Caco-2 (cell line): ENCODE measurements around the gene NFIX. TPM values are rescaled to one million over a fixed set of nuclear protein-coding genes. Genes with fewer than 3 reads are reported as not detected.

Source experiments
- BruUV-seq: library from RNA; stranded (reverse); fragments of 400-500 nt; replicated peaks from 2 replicates; lab custom pipeline; 2021; lab: Mats Ljungman, UMichigan
- CTCF ChIA-PET: fragments of 300-600 bp; sonication (Branson Sonifier 250); formaldehyde crosslinking; loops from one replicate; lab custom pipeline; 2022; ENCODE audit warnings: antibody characterized with exemption; lab: Charles Lee
- POLR2A ChIA-PET: fragments of 300-600 bp; sonication (Branson Sonifier 250); formaldehyde crosslinking; loops from one replicate; lab custom pipeline; 2022; ENCODE audit warnings: antibody characterized with exemption; lab: Charles Lee
- DNase-seq, 2 experiments: peaks; one replicate each; pipeline versions ENCODE4 v3.0.0 to v3.0.0-alpha.2; 2020 to 2022
- H3K27me3 ChIP-seq: replicated peaks from 2 replicates; pipeline ENCODE4 v1.6.0; 2011; ENCODE audit warnings: low read length; ENCODE audit not compliant: control insufficient read depth, insufficient read depth
- H3K36me3 ChIP-seq: 2 replicates; pipeline ENCODE4 v1.5.1; 2011; ENCODE audit warnings: low read length; ENCODE audit not compliant: control insufficient read depth, insufficient read depth
- H3K4me1 ChIP-seq: fragments of 250-450 bp; sonication (Bioruptor Pico); 2 replicates; pipeline ENCODE4 v1.5.1; 2020; ENCODE audit warnings: mild to moderate bottlenecking
- H3K4me3 ChIP-seq: 2 replicates; pipeline ENCODE4 v1.5.1; 2011; ENCODE audit warnings: low read depth, mild to moderate bottlenecking, control low read depth, low read length
- H3K9me3 ChIP-seq: fragments of 250-450 bp; sonication (Bioruptor Pico); 2 replicates; pipeline ENCODE4 v1.5.1; 2020; ENCODE audit warnings: mild to moderate bottlenecking, moderate library complexity
- H3K27ac Mint-ChIP-seq: one replicate; pipeline ENCODE4 v1.8.0; 2022; ENCODE audit warnings: mixed read lengths; ENCODE audit not compliant: unreplicated experiment
- H3K27me3 Mint-ChIP-seq: one replicate; pipeline ENCODE4 v1.8.0; 2022; ENCODE audit warnings: mixed read lengths; ENCODE audit not compliant: insufficient read depth, unreplicated experiment
- H3K36me3 Mint-ChIP-seq: one replicate; pipeline ENCODE4 v1.8.0; 2022; ENCODE audit warnings: mild to moderate bottlenecking, mixed read lengths; ENCODE audit not compliant: insufficient read depth, unreplicated experiment
- H3K4me1 Mint-ChIP-seq: one replicate; pipeline ENCODE4 v1.8.0; 2022; ENCODE audit warnings: low read depth, mixed read lengths; ENCODE audit not compliant: unreplicated experiment
- H3K4me3 Mint-ChIP-seq: one replicate; pipeline ENCODE4 v1.8.0; 2022; ENCODE audit warnings: mild to moderate bottlenecking, moderate library complexity, mixed read lengths; ENCODE audit not compliant: unreplicated experiment
- H3K9me3 Mint-ChIP-seq: one replicate; pipeline ENCODE4 v1.8.0; 2022; ENCODE audit warnings: mixed read lengths; ENCODE audit not compliant: unreplicated experiment
- intact Hi-C: fragments of 100-400 bp; cut with micrococcal nuclease; formaldehyde crosslinking; loops from one replicate; pipeline ENCODE4 v1.10.0; 2022; ENCODE audit not compliant: unreplicated experiment
- total RNA-seq: library from RNA; stranded (reverse); gene quantifications from 2 replicates; pipeline ENCODE4 v1.2.3, GENCODE V29; 2022
- TF ChIP-seq, protein P1 (sequence below), 2 experiments: fragments of 200-600 bp in 1 of 2; IDR thresholded peaks; 1 replicate in 1 of 2; 2 replicates in 1 of 2; pipeline versions ENCODE4 v1.5.1 to v1.8.0; 2011 to 2022; ENCODE audit warnings: antibody characterized with exemption in 1 of 2, control low read depth in 1 of 2, inconsistent platforms in 1 of 2, low read depth in 1 of 2, low read length in 1 of 2, mild to moderate bottlenecking in 1 of 2, moderate library complexity in 1 of 2; ENCODE audit not compliant: insufficient read depth in 1 of 2, severe bottlenecking in 1 of 2, unreplicated experiment in 1 of 2

The NFIX gene
- total RNA-seq, 1 experiment from 2014 or later: 0.82 TPM

DNA sequence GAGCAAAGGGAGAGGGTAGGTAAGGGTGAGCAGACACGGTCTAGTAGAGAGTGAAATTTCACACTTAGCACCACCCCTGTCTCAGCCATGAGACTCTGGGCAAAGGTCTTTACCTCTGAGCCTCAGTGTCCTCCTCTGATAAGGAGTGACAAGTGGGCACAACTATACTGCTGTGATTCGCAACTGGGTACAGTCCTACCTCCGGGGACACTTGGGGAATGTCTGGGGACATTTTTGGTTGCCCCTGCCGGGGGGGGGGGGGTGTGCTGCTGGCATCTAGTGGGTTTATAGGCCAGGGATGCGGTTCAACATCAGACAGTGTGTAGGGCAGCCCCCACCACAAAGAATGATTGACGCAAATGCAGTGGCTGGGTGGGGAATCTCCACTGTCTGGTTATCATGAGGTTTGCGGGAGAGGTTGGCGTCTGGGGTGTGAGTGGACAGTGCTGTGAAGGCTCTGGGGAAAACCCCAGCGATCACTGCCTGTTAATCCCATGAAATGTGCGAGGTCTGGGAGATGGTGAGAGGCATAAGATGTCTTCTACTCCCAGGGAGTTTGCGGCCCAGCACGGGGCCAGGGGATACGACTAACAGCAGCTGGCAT is 127.1 kb downstream of the NFIX start:
- no peak overlapping the region for H3K4me3 ChIP-seq
- H3K27ac Mint-ChIP-seq: peak overlapping the region; percentile 46
- H3K36me3 ChIP-seq: peaks cover 3% of the 10 kb centered on the region
- no peaks in the 10 kb centered on the region for H3K27me3 ChIP-seq
- CTCF ChIA-PET: no interaction called here
- H3K36me3 Mint-ChIP-seq: peaks cover 36% of the 10 kb centered on the region
- TF ChIP-seq, protein P1, sequence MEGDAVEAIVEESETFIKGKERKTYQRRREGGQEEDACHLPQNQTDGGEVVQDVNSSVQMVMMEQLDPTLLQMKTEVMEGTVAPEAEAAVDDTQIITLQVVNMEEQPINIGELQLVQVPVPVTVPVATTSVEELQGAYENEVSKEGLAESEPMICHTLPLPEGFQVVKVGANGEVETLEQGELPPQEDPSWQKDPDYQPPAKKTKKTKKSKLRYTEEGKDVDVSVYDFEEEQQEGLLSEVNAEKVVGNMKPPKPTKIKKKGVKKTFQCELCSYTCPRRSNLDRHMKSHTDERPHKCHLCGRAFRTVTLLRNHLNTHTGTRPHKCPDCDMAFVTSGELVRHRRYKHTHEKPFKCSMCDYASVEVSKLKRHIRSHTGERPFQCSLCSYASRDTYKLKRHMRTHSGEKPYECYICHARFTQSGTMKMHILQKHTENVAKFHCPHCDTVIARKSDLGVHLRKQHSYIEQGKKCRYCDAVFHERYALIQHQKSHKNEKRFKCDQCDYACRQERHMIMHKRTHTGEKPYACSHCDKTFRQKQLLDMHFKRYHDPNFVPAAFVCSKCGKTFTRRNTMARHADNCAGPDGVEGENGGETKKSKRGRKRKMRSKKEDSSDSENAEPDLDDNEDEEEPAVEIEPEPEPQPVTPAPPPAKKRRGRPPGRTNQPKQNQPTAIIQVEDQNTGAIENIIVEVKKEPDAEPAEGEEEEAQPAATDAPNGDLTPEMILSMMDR (IDR thresholded peaks at IDR 0.05; ENCODE audit: insufficient read depth in 1 of 2, low read depth in 1 of 2, low read length in 1 of 2, severe bottlenecking in 1 of 2, unreplicated experiment in 1 of 2): no peak
- H3K9me3 ChIP-seq: no peaks in the 10 kb centered on the region
- H3K9me3 Mint-ChIP-seq: no peaks in the 10 kb centered on the region
- no peak overlapping the region for H3K4me3 Mint-ChIP-seq
- POLR2A ChIA-PET: no interaction called here
- H3K4me1 Mint-ChIP-seq: no peaks in the 10 kb centered on the region
- intact Hi-C loops: no loop called here
- H3K4me1 ChIP-seq: no peaks in the 10 kb centered on the region
- no TSS peak for BruUV-seq
- no peak for DNase-seq
- no peaks in the 10 kb centered on the region for H3K27me3 Mint-ChIP-seq

DNA sequence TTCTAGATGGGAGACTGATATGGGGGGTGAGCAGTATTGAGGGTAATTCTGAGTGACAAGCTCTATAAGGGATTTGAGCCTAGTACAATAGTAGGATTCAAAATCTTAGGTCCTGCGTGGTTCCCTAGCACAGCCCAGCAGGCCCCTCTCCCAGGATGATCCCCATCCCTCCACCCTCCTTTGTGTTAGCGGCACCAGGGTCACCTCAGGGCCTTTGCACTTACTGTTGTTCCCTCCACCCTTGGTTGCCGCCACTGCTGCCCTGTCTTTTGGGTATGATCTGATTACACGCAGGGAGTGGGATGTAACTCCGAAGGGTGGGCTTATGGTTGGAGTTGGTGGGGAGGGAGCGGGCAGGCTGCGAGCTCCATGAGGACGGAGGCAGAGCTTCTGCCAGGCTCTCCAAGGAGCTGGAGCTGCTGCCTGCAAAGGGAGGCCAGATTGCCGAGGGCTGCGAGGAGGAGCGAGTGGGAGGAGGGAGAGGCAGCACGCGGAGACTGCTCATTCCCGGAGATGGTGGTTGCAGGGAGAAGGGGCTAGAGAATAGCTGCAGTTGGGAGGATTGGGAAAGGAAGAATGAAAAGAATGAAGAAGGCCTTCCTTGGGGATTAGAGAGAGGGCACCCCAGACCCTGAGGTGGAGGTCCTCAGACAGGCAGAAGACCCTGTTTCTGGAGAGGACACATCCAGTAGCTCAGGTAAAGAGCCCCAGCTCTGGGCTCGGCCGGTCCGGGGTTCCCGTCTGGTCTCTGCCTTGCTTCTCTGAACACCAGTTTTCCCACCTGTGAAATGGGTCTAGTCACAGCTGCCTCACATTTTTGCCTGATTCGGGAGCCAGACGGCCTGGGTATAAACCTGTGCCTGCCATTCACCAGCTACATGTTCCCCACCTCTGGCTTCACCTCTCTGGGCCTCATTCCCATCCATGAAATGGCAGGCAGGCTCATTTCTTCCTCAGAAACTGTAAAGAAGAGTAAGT is 128.0 kb downstream of the NFIX start:
- no peak overlapping the region for H3K27ac Mint-ChIP-seq
- H3K9me3 ChIP-seq: no peaks in the 10 kb centered on the region
- H3K36me3 ChIP-seq: peaks cover 3% of the 10 kb centered on the region
- H3K27me3 Mint-ChIP-seq: no peaks in the 10 kb centered on the region
- no peak overlapping the region for H3K4me3 Mint-ChIP-seq
- intact Hi-C loops: no loop called here
- no peaks in the 10 kb centered on the region for H3K4me1 ChIP-seq
- H3K27me3 ChIP-seq: no peaks in the 10 kb centered on the region
- no peaks in the 10 kb centered on the region for H3K9me3 Mint-ChIP-seq
- H3K4me3 ChIP-seq: no peak overlapping the region
- TF ChIP-seq, protein P1 (IDR thresholded peaks at IDR 0.05; ENCODE audit: insufficient read depth in 1 of 2, low read depth in 1 of 2, low read length in 1 of 2, severe bottlenecking in 1 of 2, unreplicated experiment in 1 of 2): no peak
- ChIA-PET CTCF (interaction anchor here (0.6 kb wide), 1 partner anchor 111 kb away, joined by 6 read pairs; no protein-coding TSS in a partner anchor), POLR2A (interaction anchor here (0.5 to 0.7 kb wide), 2 partner anchors 32 to 1981 kb away, joined by 3 read pairs; no protein-coding TSS in a partner anchor)
- no peak for DNase-seq
- no TSS peak for BruUV-seq
- no peaks in the 10 kb centered on the region for H3K4me1 Mint-ChIP-seq
- peaks cover 45% of the 10 kb centered on the region for H3K36me3 Mint-ChIP-seq

DNA sequence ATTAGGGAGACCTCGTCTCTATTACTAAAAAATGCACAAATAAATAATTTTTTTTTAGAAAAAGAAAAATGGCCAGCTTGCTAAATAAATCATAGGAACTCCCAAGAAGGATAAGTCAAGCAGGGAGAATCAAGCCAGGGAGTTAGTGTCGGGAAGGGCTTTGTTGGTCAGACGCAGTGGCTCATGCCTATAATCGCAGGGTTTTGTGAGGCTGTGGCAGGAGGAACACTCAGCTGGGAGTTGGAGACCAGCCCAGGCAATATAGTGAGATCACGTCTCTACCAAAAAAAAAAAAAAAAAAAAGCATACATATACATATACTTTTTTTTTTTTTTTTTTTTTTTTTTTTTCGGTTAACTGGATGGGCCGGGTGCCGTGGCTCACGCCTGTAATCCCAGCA is 131.8 kb downstream of the NFIX start:
- no peak overlapping the region for H3K4me3 ChIP-seq
- H3K4me1 ChIP-seq: no peaks in the 10 kb centered on the region
- intact Hi-C loops: no loop called here
- DNase-seq: no peak
- 0 out of 2 replicates have a peak, but pooled peaks cover 2% of the 10 kb centered on the region for H3K36me3 ChIP-seq
- BruUV-seq: no TSS peak
- Mint-ChIP-seq H3K27me3 (no peaks in the 10 kb centered on the region), H3K9me3 (no peaks in the 10 kb centered on the region), H3K4me3 (no peak overlapping the region), H3K36me3 (peaks cover 42% of the 10 kb centered on the region), H3K27ac (no peak overlapping the region), H3K4me1 (no peaks in the 10 kb centered on the region)
- ChIA-PET POLR2A (interaction anchor here (0.6 kb wide), 1 partner anchor 106 kb away, joined by 4 read pairs; no protein-coding TSS in a partner anchor), CTCF (no interaction called here)
- H3K9me3 ChIP-seq: no peaks in the 10 kb centered on the region
- no peaks in the 10 kb centered on the region for H3K27me3 ChIP-seq
- TF ChIP-seq, protein P1 (IDR thresholded peaks at IDR 0.05; ENCODE audit: insufficient read depth in 1 of 2, low read depth in 1 of 2, low read length in 1 of 2, severe bottlenecking in 1 of 2, unreplicated experiment in 1 of 2): no peak
